ENCODE data around the gene BCLAF1.
"Not testable (repeated sequence)": the region's sequence is repeated elsewhere in the genome, so short reads cannot be mapped to it uniquely, and the experiment has no call there.

BCLAF1 gene

DNA sequence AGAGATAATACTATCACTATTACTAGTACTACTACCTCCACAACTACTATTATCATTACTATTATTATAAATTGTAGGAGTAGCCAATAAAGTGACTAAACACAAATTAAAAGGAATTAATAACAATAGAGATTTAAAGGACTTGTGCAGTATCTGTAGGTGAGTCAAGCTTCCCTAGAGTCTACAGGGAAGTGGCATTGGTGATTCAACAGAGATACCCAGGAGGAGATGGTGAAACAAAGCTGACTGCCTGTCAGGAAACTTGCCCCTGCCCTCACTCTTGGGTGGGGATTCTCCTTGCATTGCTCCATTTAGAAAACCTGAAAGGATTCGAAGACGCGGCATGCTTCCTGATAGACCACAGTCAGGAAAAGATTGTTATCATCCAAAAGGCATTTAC lies 23.3 kb upstream of the BCLAF1 start:
- in situ Hi-C loops (cut with MboI; ENCODE audit: low sequenced_read_pairs), result no loop called here

DNA sequence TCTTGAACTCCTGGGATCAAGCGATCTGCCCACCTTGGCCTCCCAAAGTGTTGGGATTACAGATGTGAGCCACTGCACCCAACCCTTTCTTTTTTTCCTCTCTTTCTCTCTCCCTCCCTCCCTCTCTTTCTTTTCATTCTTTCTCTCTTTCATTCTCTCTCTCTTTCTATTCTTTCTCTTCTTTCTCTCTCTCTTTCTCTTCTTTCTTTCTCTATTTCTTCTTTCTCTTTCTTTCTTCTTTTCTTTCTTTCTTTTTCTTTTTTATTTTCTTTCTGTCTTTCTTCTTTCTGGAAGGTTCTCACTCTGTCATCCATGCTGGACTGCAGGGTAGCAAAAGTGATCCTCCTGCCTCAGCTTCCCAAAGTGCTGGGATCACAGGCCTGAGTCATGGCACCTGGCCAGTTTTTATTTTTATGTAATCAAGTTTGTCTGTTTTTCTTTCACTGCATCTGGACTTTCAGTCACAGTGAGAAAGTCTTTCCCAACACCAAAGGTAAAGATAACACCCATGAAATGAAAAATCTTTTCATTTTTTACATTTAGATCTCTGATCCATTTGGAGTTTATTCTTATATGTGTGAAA lies 20.2 kb upstream of the BCLAF1 start:
- in situ Hi-C loops (cut with MboI; ENCODE audit: low sequenced_read_pairs), result no loop called here

DNA sequence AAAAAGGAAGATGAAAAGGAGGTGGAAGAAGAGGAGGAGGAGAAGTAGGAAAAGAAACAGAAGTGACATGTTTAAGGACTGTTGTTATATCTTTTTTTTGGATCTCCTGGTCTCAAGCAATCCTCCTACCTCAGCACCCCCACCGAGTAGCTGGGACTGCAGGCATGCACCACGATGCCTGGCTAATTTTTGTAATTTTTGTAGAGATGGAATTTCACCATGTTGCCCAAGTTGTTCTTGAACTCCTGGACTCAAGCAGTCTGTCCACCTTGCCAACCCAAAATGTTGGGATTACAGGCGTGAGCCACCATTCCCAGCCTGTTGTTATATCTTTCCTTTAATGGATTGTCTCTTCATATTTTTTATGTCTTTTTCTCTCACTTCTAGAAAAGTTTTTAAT lies 19.5 kb upstream of the BCLAF1 start:
- in situ Hi-C loops (cut with MboI; ENCODE audit: low sequenced_read_pairs), result no loop called here

GRCh38 chr6:136308469-136308868 lies 18.8 kb upstream of the BCLAF1 start:
- in situ Hi-C loops (cut with MboI; ENCODE audit: low sequenced_read_pairs), result not testable (repeated sequence)

DNA sequence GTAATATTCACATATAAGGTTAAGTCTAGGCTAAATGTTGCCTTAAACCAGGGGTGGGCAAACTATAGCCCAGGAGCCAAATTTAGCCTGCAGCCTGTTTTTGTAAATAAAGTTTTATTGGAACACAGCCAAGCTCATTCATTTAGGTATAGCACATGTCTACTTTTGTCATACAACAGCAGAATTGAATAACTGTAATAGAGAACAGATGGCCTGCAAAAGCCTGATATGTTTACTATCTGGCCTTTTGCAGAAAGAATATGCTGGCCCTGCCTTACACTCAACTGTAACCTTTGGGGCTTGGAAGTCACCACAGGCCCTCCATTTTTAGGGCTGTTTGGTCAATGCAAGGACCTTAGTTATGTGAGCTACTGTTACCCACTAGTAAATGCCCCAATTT lies 17.7 kb upstream of the BCLAF1 start:
- in situ Hi-C loops (cut with MboI; ENCODE audit: low sequenced_read_pairs), result no loop called here

GRCh38 chr6:136306466-136306865 lies 16.8 kb upstream of the BCLAF1 start:
- in situ Hi-C loops (cut with MboI; ENCODE audit: low sequenced_read_pairs), result no loop called here

GRCh38 chr6:136304410-136304809 lies 14.8 kb upstream of the BCLAF1 start:
- in situ Hi-C loops (cut with MboI; ENCODE audit: low sequenced_read_pairs), result no loop called here

DNA sequence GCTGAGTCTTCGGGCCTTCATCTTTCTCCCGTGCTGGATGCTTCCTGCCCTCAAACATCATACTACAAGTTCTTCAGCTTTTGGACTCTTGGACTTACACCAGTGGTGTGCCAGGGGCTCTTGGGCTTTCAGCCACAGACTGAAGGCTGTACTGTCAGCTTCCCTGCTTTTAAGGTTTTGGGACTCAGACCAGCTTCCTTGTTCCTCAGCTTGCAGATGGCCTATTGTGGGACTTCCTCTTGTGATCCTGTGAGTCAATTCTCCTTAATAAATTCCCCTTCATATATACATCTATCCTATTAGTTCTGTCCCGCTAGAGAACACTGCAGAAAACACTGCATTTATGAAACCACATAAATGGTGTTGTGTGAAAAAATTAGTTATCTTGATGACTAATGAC lies 13.9 kb upstream of the BCLAF1 start:
- in situ Hi-C loops (cut with MboI; ENCODE audit: low sequenced_read_pairs), result no loop called here

DNA sequence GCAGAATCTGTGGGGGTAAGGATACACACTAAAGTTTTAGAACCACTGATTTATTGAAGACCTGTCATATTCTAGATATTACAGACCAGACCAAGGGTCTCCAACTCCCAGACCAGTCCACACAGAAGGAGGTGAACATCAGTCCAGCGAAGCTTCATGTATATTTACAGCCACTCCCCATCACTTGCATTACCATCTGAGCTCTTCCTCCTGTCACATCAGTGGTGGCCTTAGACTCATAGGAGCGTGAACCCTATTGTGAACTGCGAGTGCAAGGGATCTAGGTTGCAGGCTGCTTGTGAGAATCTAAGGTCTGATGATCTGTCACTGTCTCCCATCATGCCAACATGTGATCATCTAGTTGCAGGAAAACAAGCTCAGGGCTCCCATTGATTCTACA lies 5.0 kb upstream of the BCLAF1 start:
- in situ Hi-C loops (cut with MboI; ENCODE audit: low sequenced_read_pairs), result loop anchor here (25.0 kb wide), 1 partner anchor 518 kb away; the partner anchor contains the start of gene PEX7

DNA sequence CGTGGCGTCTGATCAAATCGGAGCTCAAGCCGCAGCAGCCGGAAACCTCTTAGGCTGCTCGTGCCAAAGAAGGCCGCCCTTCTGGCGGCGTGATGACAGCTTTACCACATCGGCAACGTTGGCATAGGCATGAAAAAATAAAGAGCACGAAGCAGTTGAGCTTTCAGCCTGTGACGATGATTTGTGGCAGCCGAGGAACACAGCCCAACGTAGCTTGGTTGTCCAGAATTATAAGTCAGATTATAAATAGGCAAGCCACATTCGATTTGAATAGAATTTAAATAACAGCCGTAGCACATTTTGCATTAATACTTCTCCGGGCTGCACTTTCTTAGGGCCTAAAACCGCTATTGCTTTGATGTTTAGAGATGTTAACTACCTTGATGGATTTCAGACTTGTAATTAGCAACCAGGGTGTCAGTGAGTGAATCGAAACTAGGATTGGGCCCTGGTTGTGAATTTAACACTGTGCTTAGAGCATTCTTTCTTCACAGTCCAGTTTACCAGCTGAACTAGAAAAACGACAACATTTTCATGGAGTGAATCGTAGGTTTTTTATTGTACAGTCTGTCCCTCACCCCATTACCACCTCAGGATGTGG lies 864 bp upstream of the BCLAF1 start:
- in situ Hi-C loops (cut with MboI; ENCODE audit: low sequenced_read_pairs), result loop anchor here (25.0 kb wide), 1 partner anchor 522 kb away; the partner anchor contains the start of gene PEX7

- in situ Hi-C loops (cut with MboI; ENCODE audit: low sequenced_read_pairs), result loop anchor here (25.0 kb wide), 1 partner anchor 523 kb away; the partner anchor contains the start of gene PEX7
Observed at GRCh38 chr6:136289327-136289578, 393 bp downstream of the BCLAF1 start.

- in situ Hi-C loops (cut with MboI; ENCODE audit: low sequenced_read_pairs), result loop anchor here (25.0 kb wide), 1 partner anchor 524 kb away; the partner anchor contains the start of gene PEX7
Observed at GRCh38 chr6:136288566-136289326, 900 bp downstream of the BCLAF1 start.

GRCh38 chr6:136284909-136285308 lies 4.7 kb downstream of the BCLAF1 start:
- in situ Hi-C loops (cut with MboI; ENCODE audit: low sequenced_read_pairs), result loop anchor here (25.0 kb wide), 1 partner anchor 527 kb away; the partner anchor contains the start of gene PEX7

DNA sequence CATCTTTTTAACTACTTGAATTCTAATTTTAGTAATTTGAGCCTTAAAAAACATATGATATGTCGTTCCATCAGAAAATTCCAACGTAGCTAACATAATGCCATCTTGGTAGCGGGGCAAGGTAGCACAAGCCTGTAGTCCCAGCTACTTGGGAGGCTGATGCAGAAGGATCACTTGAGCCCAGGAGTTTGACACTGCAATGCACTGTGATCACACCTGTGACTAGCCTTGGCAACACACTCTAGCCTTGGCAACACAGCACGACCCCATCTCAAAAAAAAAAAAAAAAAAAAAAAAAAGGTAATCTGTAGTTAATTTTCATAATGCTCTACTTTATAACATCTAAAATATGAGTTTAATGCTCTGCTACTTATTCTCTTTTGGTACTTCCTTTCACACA lies 6.7 kb downstream of the BCLAF1 start:
- in situ Hi-C loops (cut with MboI; ENCODE audit: low sequenced_read_pairs), result loop anchor here (25.0 kb wide), 1 partner anchor 529 kb away; the partner anchor contains the start of gene PEX7

- in situ Hi-C loops (cut with MboI; ENCODE audit: low sequenced_read_pairs), result loop anchor here (25.0 kb wide), 1 partner anchor 532 kb away; the partner anchor contains the start of gene PEX7
Observed at GRCh38 chr6:136280032-136280609, 9.5 kb downstream of the BCLAF1 start.

DNA sequence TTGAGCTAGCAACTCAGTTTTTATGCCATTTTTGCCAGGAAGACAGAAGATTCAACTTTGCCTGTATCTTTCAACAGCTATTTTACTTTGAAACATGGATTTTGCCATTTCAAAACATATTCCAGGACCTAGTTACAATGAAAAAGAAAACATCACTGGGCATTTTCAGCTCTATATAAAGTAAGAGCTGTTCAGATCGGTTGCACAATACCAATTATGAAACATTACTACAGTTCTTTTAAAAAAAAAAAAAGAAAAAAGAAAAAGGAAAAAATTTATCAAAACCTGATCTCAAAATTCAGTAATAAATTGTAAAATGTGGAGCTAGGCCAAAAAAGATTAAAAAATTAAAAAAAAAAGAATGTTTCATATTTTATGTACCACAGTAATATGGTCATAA lies 15.6 kb downstream of the BCLAF1 start:
- in situ Hi-C loops (cut with MboI; ENCODE audit: low sequenced_read_pairs), result no loop called here

DNA sequence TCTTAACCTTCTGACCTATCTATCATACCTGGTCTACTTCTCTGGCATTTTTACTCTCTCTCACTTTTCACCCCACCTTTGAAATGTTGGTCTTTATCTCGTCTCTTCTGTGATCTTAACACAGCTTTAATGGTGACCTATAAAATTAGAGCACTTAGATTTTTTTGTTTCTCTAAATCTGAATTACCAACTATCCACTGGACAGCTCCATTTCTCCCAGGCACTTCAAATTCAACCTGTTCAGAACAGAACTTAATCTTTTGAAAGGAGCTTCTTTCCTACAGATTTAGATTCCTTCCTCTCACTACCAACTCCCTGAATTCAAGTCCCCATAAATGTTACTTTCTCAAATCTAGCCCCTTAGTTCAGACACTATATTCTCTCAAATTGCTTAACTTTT lies 24.5 kb downstream of the BCLAF1 start:
- in situ Hi-C loops (cut with MboI; ENCODE audit: low sequenced_read_pairs), result no loop called here

DNA sequence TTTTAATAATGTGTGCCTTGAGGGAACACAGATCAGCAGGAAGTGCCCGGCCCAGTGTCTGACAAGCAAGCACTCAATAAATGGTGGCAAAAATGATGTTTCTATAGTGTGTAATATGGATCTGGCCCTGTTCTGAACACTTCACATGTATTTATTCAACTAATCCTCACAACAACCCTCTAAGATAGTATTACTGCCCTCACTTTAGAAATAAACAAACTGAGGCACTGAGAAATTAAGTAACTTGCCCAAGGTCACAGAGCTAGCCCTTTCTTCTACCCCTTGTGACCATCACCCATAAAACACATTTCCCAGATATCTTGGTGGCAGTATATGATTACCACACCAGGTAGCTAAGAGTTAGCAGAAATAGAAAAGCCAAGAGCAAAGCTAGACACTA lies 26.7 kb downstream of the BCLAF1 start:
- in situ Hi-C loops (cut with MboI; ENCODE audit: low sequenced_read_pairs), result no loop called here

DNA sequence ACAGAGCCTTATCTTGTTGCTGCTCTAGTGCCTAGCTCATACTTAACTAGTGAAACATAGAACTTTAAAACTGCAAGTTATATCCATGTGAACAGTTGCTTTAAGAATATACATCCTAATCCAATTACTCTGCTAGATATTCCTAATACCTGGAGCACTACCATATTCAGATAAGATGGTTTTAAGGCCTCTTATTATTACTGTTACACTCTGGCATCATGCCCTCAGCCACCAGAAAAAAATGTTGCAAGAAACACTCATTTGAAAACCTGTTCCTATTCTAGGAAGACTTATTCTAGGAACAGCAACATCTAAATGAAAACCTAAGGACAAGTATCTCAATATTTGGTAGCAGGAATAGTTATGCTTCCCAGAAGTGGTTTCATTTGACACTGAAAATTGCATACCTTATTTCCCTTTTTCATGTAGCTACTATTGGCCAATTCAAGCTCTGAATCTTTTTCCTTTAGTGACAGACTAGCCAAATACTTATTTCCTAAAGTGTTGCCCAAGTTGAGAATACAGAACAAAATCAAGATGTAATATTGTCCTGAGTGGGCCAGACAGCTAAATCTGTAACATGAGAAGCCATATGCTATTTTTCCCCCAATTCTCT lies 34.7 kb downstream of the BCLAF1 start:
- in situ Hi-C loops (cut with MboI; ENCODE audit: low sequenced_read_pairs), result no loop called here

GRCh38 chr6:136253734-136254133 lies 35.9 kb downstream of the BCLAF1 start:
- in situ Hi-C loops (cut with MboI; ENCODE audit: low sequenced_read_pairs), result no loop called here

DNA sequence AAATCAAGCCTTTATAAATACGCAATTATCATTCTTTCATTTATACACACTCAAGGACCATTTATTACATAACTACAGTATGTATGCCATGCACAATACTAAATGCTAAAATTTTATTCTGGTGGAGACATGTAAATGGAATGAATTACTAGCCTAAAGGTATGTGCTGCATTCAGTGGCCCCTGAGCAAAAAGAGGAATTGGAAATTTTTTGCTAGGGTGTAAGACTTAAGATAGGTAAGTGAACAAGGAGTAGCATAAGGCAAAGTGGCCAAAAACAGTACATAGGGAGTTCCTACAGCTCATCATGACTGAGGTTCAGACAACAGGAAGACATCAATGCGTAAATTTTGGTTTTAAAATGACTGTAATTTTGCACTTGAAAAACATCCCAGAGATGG lies 37.2 kb downstream of the BCLAF1 start:
- in situ Hi-C loops (cut with MboI; ENCODE audit: low sequenced_read_pairs), result no loop called here
